B cell (primary cell): ENCODE data around the gene FRMPD1. TPM values are rescaled to one million over a fixed set of nuclear protein-coding genes. Genes with fewer than 3 reads are reported as not detected.

Experiments used
- ATAC-seq: fragments of 200-7000 bp; cut with Tn5 transposase; one replicate; pipeline ENCODE4 v1.10.0; 2021; ENCODE audit warnings: low read depth, mild to moderate bottlenecking, moderate number of reproducible peaks, moderate library complexity
- CTCF ChIA-PET: fragments of 350-600 bp; sonication (Branson Sonifier 250); formaldehyde crosslinking; loops from one replicate; lab custom pipeline; 2021; ENCODE audit warnings: antibody characterized with exemption, inconsistent platforms; lab: Charles Lee
- POLR2A ChIA-PET: fragments of 350-600 bp; sonication (Branson Sonifier 250); formaldehyde crosslinking; loops from one replicate; lab custom pipeline; 2021; ENCODE audit warnings: antibody characterized with exemption; lab: Charles Lee
- DNase-seq: peaks from one replicate; pipeline ENCODE4 v3.0.0; 2013
- H2AFZ ChIP-seq: 2 replicates; pipeline ENCODE4 v1.6.1; 2012; ENCODE audit warnings: mild to moderate bottlenecking, low read depth, low read length; ENCODE audit not compliant: insufficient read depth, poor library complexity, severe bottlenecking
- H3K27ac ChIP-seq, 2 donors: 1 replicate in 1 of 2; 2 replicates in 1 of 2; pipeline ENCODE4 v1.5.1; 2012 to 2013; ENCODE audit warnings: low read length in 2 of 2, mild to moderate bottlenecking in 2 of 2, moderate library complexity in 1 of 2
- H3K27me3 ChIP-seq, 4 experiments: fragments of 200-600 bp in 1 of 4; sonication (generic) in 1 of 4; replicated peaks in 1 of 4; 1 replicate in 2 of 4; 2 replicates in 2 of 4; pipeline versions ENCODE4 v1.6.1 to v1.7.0; 2013 to 2016; ENCODE audit warnings: low read length in 3 of 4, mild to moderate bottlenecking in 2 of 4, mixed read lengths in 1 of 4, moderate library complexity in 1 of 4; ENCODE audit not compliant: insufficient read depth in 4 of 4, control insufficient read depth in 3 of 4; ENCODE audit errors: control extremely low read depth in 1 of 4
- H3K36me3 ChIP-seq, 2 experiments: replicated peaks in 1 of 2; 1 replicate in 1 of 2; 2 replicates in 1 of 2; pipeline versions ENCODE4 v1.6.1 to v1.7.1; 2013; ENCODE audit warnings: low read length in 1 of 2; ENCODE audit not compliant: insufficient read depth in 2 of 2, control insufficient read depth in 1 of 2; ENCODE audit errors: control extremely low read depth in 1 of 2, extremely low read depth in 1 of 2
- H3K4me1 ChIP-seq, 2 donors: fragments of 200-600 bp in 1 of 2; sonication (generic) in 1 of 2; 1 replicate in 1 of 2; 2 replicates in 1 of 2; pipeline versions ENCODE4 v1.5.1 to v1.6.1; 2013 to 2017; ENCODE audit warnings: low read length in 2 of 2; ENCODE audit not compliant: control insufficient read depth in 2 of 2, insufficient read depth in 2 of 2
- H3K4me2 ChIP-seq: replicated peaks from 2 replicates; pipeline ENCODE3; 2012; ENCODE audit warnings: mild to moderate bottlenecking, low read depth, low read length; ENCODE audit not compliant: poor library complexity, severe bottlenecking
- H3K4me3 ChIP-seq, 5 experiments: fragments of 200-600 bp in 1 of 5; sonication (generic) in 1 of 5; 1 replicate in 3 of 5; 2 replicates in 2 of 5; pipeline versions ENCODE4 v1.5.1 to v1.7.0; 2011 to 2016; ENCODE audit warnings: low read length in 4 of 5, mild to moderate bottlenecking in 4 of 5, low read depth in 2 of 5, control low read depth in 1 of 5, moderate library complexity in 1 of 5; ENCODE audit not compliant: insufficient read depth in 1 of 5; ENCODE audit errors: control extremely low read depth in 1 of 5, extremely low read depth in 1 of 5
- H3K79me2 ChIP-seq: fragments of 200-600 bp; sonication (generic); one replicate; pipeline ENCODE4 v1.6.0; 2016; ENCODE audit warnings: low read length; ENCODE audit not compliant: control insufficient read depth, insufficient read depth
- H3K9ac ChIP-seq: fragments of 200-600 bp; sonication (generic); 2 replicates; pipeline ENCODE4 v1.6.1; 2017; ENCODE audit warnings: mild to moderate bottlenecking, low read length, moderate library complexity
- H3K9me3 ChIP-seq, 3 donors: one replicate each; pipeline versions ENCODE4 v1.6.1 to v1.7.1; 2013; ENCODE audit warnings: low read length in 2 of 3; ENCODE audit not compliant: control insufficient read depth in 2 of 3, insufficient read depth in 1 of 3; ENCODE audit errors: control extremely low read depth in 1 of 3
- H4K20me1 ChIP-seq: 2 replicates; pipeline ENCODE4 v1.6.0; 2012; ENCODE audit warnings: mild to moderate bottlenecking, low read length; ENCODE audit not compliant: insufficient read depth, control insufficient read depth, poor library complexity, severe bottlenecking
- H3K27ac Mint-ChIP-seq: one replicate; pipeline ENCODE4 v1.8.0; 2021; ENCODE audit warnings: mixed read lengths
- H3K27me3 Mint-ChIP-seq: one replicate; pipeline ENCODE4 v1.8.0; 2021; ENCODE audit warnings: mixed read lengths
- H3K4me1 Mint-ChIP-seq: one replicate; pipeline ENCODE4 v1.8.0; 2021; ENCODE audit warnings: mixed read lengths
- H3K4me3 Mint-ChIP-seq: one replicate; pipeline ENCODE4 v1.8.0; 2021; ENCODE audit warnings: mixed read lengths
- H3K9me3 Mint-ChIP-seq: one replicate; pipeline ENCODE4 v1.8.0; 2022; ENCODE audit warnings: mixed read lengths; ENCODE audit not compliant: insufficient read depth
- EZH2 ChIP-seq: IDR thresholded peaks from 2 replicates; pipeline ENCODE4 v1.6.1; 2012; ENCODE audit warnings: borderline replicate concordance, low read depth, mild to moderate bottlenecking, moderate library complexity, low read length; ENCODE audit not compliant: insufficient read depth, poor library complexity, severe bottlenecking
- WGBS: methylation state at CpG from one replicate; pipeline ENCODE4 v1.1.5; 2013; ENCODE audit warnings: missing lambda C conversion rate; ENCODE audit not compliant: insufficient coverage; 5-methylcytosine and 5-hydroxymethylcytosine counted together
- intact Hi-C: fragments of 100-400 bp; cut with micrococcal nuclease; formaldehyde crosslinking; loops from one replicate; pipeline ENCODE4 v1.10.0; 2022
- polyA plus RNA-seq: library from polyadenylated mRNA; depleted of rRNA; stranded (reverse); fragments of >200 nt; gene quantifications from 2 replicates; pipeline ENCODE4 v1.2.3, GENCODE V29; 2012
- total RNA-seq, 2 donors: library from RNA; stranded (reverse); fragments of 120-200 nt in 1 of 2; gene quantifications; 1 replicate in 1 of 2; 2 replicates in 1 of 2; pipeline versions ENCODE4 v1.2.3 to v1.2.4, GENCODE V29; 2013 to 2022
- TF ChIP-seq, protein P1 (sequence below): fragments of 200-600 bp; IDR thresholded peaks from one replicate; pipeline ENCODE4 v1.8.0; 2022; ENCODE audit warnings: antibody characterized with exemption, mild to moderate bottlenecking

FRMPD1 gene
- total and polyA plus RNA-seq, 2 donors (not counting 1 experiment from before 2014, with no cell fraction given): 0.05 TPM; not detected in 1

DNA sequence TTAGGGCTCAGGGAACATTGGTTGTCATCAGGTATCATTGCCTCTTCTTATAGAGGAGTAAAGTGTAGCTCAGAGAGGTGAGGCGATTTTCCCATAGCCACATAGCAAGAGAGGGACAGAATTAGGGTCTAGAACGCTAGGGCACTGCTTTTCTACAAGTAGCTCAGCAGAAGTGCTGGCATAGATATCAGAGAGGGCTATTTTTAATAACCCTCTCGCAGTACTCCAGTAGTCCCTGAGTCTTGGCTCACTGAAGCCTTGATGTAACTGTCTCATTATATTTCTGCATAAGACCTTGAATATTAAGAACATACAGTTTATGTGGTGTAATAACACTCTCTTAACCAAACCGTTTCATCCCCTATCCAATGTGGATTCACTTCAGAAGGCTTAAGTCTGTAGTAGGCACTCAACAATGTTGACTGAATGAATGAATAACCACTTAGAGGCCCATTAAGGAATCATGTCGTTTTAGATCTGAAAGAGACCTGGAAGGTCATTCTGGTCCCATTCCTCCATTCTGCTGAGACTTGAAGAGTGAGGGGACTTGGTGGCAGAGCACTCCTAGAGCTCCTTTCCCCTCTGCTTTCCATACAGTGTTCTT lies 4.7 kb upstream of the FRMPD1 start:
- no peaks in the 10 kb centered on the region for H4K20me1 ChIP-seq
- H2AFZ ChIP-seq: no peak overlapping the region
- Mint-ChIP-seq H3K4me3 (no peak overlapping the region), H3K27ac (no peak overlapping the region), H3K4me1 (peaks cover 4% of the 10 kb centered on the region), H3K9me3 (no peaks in the 10 kb centered on the region), H3K27me3 (peaks cover 46% of the 10 kb centered on the region)
- ChIA-PET CTCF (interaction anchor here (0.7 to 1.3 kb wide), 2 partner anchors 16 to 19 kb away, joined by 3 to 4 read pairs; no protein-coding TSS in a partner anchor), POLR2A (no interaction called here)
- no peaks in the 10 kb centered on the region for H3K79me2 ChIP-seq
- no peak for ATAC-seq
- no peak overlapping the region for H3K4me3 ChIP-seq
- H3K9ac ChIP-seq: no peak overlapping the region
- peaks cover 0 to 17% (median 10%) of the 10 kb centered on the region in 4 experiments for H3K27me3 ChIP-seq
- no peak for TF ChIP-seq EZH2
- TF ChIP-seq, protein P1, sequence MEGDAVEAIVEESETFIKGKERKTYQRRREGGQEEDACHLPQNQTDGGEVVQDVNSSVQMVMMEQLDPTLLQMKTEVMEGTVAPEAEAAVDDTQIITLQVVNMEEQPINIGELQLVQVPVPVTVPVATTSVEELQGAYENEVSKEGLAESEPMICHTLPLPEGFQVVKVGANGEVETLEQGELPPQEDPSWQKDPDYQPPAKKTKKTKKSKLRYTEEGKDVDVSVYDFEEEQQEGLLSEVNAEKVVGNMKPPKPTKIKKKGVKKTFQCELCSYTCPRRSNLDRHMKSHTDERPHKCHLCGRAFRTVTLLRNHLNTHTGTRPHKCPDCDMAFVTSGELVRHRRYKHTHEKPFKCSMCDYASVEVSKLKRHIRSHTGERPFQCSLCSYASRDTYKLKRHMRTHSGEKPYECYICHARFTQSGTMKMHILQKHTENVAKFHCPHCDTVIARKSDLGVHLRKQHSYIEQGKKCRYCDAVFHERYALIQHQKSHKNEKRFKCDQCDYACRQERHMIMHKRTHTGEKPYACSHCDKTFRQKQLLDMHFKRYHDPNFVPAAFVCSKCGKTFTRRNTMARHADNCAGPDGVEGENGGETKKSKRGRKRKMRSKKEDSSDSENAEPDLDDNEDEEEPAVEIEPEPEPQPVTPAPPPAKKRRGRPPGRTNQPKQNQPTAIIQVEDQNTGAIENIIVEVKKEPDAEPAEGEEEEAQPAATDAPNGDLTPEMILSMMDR: no peak
- H3K36me3 ChIP-seq: no peaks in the 10 kb centered on the region
- intact Hi-C loops: no loop called here
- H3K4me2 ChIP-seq: no peak overlapping the region
- no peak for DNase-seq
- H3K27ac ChIP-seq: no peak overlapping the region
- H3K9me3 ChIP-seq: no peaks in the 10 kb centered on the region
- H3K4me1 ChIP-seq: peaks cover 4% of the 10 kb centered on the region in 2 donors
- WGBS: 40% methylated on average over 1 of the region's 5 CpGs

DNA sequence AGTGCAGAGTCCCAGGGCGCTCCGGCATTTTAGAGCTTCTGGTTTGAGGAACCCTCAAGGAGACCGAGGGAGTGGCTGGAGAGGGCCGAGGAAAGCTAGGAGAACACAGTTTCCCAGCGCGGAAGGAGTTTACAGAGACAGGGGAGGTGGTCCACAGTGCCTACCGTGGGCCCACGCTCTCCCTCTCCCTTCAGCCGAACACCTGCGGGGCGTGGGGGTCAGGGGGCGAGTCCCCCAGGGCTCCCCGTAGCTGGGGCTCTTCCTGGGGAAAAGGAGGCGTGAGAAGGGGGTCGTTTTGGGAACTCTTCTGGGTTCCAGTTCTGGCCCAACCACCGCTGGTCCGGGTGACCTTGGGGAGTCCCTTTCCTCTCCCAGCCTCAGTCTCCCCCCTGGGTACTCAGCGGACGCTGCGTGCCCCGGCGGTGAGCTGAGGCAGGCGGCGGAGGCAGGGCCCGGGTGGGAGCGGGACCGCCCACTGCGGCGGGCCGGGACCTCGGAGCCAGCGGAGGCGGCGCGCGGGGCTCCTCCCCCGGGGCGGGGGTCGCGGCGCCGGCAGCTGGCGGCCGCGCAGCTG lies 368 bp upstream of the FRMPD1 start:
- peak overlapping the region; percentile 82 for H3K4me3 Mint-ChIP-seq
- no peaks in the 10 kb centered on the region for H3K9me3 ChIP-seq
- DNase-seq (no peak), ATAC-seq (no peak)
- intact Hi-C loops: loop anchor here (10.0 kb wide), 1 partner anchor 94 kb away; no protein-coding TSS in a partner anchor
- H3K36me3 ChIP-seq: no peaks in the 10 kb centered on the region
- H3K4me3 ChIP-seq: peak overlapping the region in 3 of 5 experiments; percentile 23 to 47 (median 36)
- H3K27me3 ChIP-seq: peaks cover 0 to 49% (median 29%) of the 10 kb centered on the region in 4 experiments
- TF ChIP-seq, protein P1: no peak
- no peak for TF ChIP-seq EZH2
- no peaks in the 10 kb centered on the region for H3K79me2 ChIP-seq
- WGBS: 20% methylated on average over 40 of the region's 45 CpGs
- no peak overlapping the region for H2AFZ ChIP-seq
- H3K9ac ChIP-seq: no peak overlapping the region
- no peaks in the 10 kb centered on the region for H4K20me1 ChIP-seq
- H3K4me1 Mint-ChIP-seq: peaks cover 18% of the 10 kb centered on the region
- H3K4me1 ChIP-seq: peaks cover 13% of the 10 kb centered on the region in 2 donors
- H3K27ac ChIP-seq: no peak overlapping the region
- H3K9me3 Mint-ChIP-seq: no peaks in the 10 kb centered on the region
- POLR2A ChIA-PET: no interaction called here
- H3K27me3 Mint-ChIP-seq: peaks cover 71% of the 10 kb centered on the region
- H3K27ac Mint-ChIP-seq: peak overlapping the region; percentile 7
- peak overlapping the region; percentile 97 for H3K4me2 ChIP-seq
- CTCF ChIA-PET: interaction anchor here (0.8 kb wide), 1 partner anchor 55 kb away, joined by 3 read pairs; no protein-coding TSS in a partner anchor
